ENCODE measurements around the gene USP9X. TPM values are rescaled to one million over a fixed set of nuclear protein-coding genes. Genes with fewer than 3 reads are reported as not detected.
"Not testable (repeated sequence)": the region's sequence is repeated elsewhere in the genome, so short reads cannot be mapped to it uniquely, and the experiment has no call there.

USP9X gene
- total RNA-seq, 1 donor from 2014 or later: 80.9 TPM

DNA sequence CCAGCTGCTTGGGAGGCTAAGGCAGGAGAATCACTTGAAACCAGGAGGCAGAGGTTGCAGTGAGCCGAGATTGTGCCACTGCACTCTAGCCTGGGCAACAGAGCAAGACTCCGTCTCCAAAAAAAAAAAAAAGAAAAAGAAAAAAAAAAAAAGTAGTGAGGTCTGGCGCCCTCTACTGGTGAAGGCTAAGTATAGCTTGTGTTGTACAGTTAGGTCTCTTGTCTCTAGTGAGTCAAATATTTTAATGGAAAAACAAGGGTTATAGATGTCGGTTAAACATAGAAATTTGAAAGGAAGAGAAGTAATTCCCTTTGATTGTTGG is 29.8 kb downstream of the USP9X start:
- DNase-seq (ENCODE audit: low spot score): not testable (repeated sequence)
- intact Hi-C loops (cut with DNase I): loop anchor here (5.0 to 10.0 kb wide), 3 partner anchors 170 to 463 kb away; no protein-coding TSS in a partner anchor

DNA sequence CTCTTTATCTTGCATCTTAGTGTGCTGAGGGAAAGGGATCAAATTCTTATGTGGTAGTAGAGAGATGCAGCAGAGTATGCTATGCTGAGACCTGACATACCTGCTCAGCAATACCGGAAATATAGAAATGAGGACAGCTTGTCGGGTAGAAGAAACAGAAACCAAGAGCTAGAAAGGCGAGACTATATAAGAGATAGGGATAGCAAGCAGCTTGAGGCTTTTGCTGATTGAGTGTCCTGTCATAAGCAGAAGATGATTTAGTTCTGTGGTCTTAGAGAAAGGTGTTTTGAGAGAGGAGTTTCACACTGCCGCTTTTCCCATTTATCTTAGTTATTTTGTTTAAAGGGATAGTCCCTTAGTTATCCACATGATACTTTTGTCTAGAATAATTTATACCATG is 31.7 kb downstream of the USP9X start:
- intact Hi-C loops (cut with DNase I): loop anchor here (5.0 to 10.0 kb wide), 3 partner anchors 172 to 465 kb away; no protein-coding TSS in a partner anchor
- DNase-seq (ENCODE audit: low spot score): no peak

DNA sequence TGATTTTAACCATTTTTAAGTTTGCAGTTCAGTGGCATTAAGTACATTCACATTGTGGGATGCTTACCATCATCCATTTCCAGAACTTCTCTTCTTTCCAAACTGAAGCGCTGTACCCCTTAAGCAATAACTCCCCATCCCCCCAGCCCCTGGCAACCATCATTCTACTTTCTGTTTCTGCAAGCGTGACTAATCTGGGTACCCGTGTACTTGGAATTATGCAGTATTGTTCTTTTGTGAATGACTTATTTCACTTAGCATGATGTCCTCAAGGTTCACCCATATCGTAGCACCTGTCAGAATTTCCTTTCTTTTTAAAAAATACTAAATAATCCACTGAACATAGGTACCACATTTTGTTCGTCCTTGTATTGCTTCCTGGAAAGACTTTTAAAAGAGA is 32.9 kb downstream of the USP9X start:
- intact Hi-C loops (cut with DNase I): loop anchor here (5.0 to 10.0 kb wide), 3 partner anchors 173 to 466 kb away; no protein-coding TSS in a partner anchor
- DNase-seq (ENCODE audit: low spot score): no peak

DNA sequence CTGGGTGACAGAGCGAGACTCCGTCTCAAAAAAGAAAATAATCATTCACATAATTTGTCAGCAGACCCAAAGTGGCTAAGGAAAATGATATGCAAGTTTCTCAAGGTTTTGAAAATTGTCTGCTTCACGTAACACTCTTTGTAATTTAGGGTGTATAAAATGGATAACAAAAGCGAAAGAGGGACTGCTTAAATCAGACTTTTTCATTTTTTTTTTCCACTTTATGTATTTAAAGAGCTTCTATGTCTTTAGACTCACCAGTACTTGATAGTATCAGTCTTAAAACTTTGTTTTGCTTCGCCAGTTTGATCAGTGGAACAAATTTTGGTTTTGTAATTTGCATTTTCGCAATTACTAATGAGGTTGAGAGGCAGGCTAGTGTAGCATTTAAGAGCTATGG is 34.6 kb downstream of the USP9X start:
- no peak for DNase-seq (ENCODE audit: low spot score)
- intact Hi-C loops (cut with DNase I): loop anchor here (5.0 to 10.0 kb wide), 3 partner anchors 175 to 468 kb away; no protein-coding TSS in a partner anchor

DNA sequence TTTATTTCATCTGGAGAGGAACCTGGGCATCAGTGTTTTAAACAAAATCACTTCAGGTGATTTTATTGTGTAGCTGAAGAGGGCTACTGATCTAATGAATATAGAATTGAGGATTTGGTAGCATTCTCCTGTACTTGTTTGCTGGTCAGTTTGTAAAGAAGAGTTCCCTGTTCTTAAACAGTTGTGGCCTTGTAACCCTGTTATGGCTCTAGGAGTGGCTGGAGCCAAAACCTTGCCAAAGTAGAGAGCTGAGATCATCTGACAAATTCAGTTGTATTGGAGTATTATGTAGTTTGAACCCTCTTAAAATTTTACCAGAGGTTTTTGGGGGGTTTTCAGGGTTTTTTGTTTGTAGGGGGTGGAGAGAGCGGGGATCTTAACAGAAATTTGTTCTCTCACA is 36.5 kb downstream of the USP9X start:
- DNase-seq (ENCODE audit: low spot score): no peak
- intact Hi-C loops (cut with DNase I): no loop called here

DNA sequence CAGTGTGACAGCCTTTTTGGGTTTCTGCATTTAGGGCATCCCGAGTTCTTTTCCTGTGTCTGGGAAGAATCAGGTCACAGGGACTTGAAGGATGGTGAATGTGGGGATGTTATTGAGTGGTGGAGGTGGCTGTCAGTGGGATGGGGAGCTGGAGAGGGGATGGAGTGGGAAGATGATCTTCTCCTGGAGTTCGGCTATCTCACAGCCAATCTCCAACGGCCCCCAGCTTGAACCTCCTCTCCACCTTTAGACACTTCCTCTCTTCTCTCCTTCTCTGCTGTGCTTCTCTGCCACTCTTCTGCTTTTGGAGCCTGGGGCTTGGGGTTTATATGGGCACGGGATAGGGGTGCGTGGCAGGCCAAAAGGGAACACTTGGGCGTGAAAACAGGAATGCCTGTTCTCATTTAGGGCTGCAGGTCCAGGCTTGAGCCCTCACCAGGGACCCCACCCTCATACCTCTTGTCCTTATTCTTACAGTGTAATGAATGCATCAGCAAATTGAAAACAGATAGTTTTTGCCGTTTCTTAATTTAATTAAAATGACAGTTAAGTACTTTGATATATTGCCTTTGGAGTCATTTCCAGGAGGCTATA is 37.5 kb downstream of the USP9X start:
- DNase-seq (ENCODE audit: low spot score): no peak
- intact Hi-C loops (cut with DNase I): no loop called here

DNA sequence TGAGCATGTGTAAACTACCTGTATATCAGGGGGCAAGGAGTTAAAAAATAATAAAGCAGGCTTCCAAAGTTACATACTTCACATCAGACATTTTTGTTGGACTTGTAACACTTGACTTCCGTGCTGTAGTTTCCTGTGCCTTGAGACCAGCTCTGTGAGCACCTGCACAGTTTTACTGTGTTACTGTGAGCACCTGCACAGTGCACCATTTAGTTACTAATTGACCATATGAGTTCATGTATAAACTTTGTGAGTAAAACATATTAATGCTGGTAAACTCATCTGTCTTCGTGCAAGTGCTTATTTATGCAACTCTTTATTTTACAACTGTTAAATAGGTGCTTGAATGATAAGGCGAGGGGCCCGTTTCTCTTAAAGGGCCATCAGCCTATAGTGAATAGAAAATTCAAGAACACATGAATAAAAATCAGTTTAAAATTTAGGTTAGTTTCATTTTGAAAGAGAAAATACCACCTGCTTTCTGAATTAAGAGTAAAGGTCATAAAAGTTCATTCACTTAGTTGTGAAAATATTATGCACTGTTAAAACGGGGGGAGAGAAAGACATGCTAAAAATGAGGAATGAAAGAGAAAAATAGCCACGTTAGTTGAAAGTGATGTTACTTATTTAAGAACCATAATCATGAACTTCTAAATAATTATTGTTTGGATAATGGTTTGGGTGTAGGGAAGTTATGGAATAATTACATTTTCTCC is 42.4 kb downstream of the USP9X start:
- DNase-seq (ENCODE audit: low spot score): no peak
- intact Hi-C loops (cut with DNase I): no loop called here

DNA sequence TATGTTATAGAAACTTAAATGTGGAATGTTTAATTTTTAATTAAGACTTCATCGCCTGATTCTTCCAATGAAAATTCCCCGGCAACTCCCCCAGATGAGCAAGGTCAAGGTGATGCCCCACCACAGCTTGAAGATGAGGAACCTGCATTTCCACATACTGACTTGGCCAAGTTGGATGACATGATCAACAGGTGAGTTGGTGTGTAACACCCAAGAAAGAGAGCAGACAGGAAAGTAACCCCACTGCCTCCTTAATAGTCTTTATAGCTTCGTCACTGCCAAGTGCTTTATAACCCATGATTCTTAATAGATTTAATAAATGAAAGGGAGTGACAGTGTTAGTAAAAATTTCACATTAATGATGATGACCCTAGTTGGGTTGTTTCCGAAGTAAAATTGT is 43.7 kb downstream of the USP9X start:
- intact Hi-C loops (cut with DNase I): no loop called here
- DNase-seq (ENCODE audit: low spot score): no peak

DNA sequence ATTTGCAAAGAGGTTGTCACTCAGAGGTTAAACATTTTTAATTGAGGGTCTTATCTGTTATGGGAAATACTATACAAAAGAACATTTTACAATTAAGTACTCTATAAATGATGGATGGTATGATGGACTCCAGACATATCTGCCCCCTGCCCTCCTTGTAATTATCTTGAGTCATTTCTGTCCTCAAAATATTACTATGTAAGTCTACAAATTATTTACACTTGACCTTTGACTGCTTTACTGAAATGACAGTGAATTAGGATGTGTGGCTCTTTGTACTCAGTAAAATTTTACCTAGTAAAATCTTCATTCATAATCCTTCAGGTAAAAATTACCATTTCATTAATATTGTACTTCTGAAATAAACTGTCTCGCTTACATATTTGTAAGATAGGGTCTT is 46.5 kb downstream of the USP9X start:
- intact Hi-C loops (cut with DNase I): no loop called here
- DNase-seq (ENCODE audit: low spot score): no peak

DNA sequence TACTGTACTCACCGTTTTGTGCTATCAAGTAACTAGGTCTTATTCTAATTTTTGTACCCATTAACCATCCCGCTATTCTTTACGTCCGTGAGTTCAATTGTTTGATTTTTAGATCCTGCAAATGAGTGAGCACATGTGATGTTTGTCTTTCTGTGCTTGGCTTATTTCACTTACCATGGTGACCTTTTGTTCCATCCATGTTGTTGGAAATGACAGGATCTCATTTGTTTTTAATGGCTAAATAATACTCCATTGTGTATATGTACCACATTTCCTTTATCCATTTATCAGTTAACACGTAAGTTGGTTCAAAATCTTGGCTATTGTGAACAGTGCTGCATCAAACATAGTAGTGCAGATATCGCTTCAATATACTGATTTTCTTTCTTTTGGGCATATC is 48.3 kb downstream of the USP9X start:
- DNase-seq (ENCODE audit: low spot score): no peak
- intact Hi-C loops (cut with DNase I): no loop called here

DNA sequence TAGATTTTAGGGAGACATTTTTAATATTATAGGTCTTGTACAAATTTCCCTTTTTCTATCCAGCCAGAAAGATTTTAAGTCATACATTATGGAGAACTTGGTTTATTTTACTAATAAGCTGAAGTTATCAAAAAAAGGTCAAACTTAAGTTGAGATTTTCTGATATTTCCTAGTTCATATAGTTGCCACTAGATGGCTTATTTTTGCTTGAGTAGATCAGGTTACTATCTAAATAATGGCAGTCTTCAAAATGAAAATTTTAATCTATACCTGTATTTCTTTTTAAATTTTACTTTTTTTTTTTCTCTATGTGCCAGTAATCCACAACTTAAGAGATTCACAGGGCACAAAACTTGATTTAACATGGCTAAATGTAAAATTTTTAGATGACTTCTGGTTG is 52.3 kb downstream of the USP9X start:
- intact Hi-C loops (cut with DNase I): no loop called here
- DNase-seq (ENCODE audit: low spot score): no peak

DNA sequence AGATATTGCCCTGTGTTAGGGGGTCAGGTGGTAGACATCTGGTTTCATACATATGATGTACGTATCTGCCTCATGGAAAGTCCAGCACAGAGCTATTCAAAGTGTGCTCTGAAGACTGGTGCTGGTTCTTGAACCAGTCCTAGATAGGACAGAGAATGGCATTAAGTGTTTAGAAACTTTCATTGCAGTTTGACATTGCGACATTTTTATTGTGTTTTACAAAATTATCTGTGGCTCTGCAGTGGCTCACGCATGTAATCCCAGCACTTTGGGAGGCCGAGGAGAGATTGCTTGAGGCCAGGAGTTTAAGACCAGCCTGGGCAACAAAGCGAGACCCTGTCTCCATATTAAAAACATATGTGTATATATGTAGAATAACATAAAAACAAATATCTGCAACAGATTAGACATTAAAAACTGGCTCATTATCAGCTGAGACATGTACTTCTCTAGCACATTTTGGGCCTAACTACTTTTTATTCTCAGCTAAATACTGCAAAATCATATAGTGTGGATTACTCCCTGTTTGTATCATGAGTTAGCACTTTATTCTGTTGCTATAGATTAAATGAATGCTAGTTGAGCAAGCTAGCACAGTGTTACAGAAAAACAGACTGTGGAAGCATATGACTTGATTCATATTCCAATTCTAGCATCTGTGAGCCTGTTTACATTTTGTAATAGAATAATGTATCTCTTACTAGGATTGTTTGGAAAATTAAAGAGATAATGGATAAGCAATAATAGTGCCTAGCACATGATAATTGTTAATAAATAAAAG is 57.1 kb downstream of the USP9X start:
- DNase-seq (ENCODE audit: low spot score): no peak
- intact Hi-C loops (cut with DNase I): no loop called here

DNA sequence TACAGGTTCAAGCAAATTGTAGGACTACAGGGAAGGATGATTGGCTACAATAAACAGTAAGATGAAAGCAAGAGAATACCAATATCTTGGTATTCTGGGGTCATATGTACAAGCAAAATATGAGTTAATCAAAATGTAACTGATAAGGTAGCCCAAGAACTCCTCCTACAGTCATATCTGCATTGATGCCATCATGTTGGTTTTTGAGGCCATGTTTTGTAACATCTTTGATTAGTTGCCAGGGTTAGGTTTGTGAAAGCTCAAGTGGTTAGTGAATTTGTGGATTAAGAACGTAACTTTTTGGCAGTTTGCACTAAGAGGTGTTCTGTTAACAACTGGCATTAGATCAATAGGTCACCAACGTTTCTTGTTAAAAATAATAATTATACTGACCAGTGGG is 59.6 kb downstream of the USP9X start:
- intact Hi-C loops (cut with DNase I): no loop called here
- no peak for DNase-seq (ENCODE audit: low spot score)

DNA sequence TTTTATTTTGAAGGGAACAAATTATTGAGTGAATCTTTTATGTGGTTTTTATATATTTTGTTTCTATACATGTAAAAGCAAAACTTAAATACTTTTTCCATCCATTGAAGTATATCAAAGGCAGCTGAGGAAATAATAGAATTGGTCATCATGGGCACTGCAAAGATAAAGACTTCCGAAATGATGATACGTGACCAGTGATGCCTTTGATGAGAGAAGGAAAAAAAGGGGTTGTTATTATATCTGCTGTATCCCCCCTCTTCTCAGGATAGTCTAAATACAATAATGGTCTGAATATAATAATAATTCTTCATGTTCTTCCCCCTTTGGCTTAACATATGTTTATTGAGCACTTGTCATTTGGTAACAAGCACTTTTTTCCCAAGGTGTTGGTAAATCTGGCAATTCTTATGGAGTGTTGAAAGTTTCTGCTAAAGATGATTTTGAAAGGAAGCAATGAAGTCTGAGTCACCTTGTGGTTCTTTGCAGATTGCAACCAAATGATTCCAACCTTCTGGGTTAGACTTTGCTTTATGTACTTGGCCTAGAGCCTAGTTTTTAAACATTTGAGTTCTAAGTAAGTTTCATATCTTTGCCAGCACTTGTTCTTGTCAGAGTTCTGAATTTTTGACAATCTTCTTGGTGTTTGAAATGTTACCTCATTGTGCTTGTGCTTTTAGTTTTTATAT is 60.8 kb downstream of the USP9X start:
- intact Hi-C loops (cut with DNase I): no loop called here
- DNase-seq (ENCODE audit: low spot score): no peak

DNA sequence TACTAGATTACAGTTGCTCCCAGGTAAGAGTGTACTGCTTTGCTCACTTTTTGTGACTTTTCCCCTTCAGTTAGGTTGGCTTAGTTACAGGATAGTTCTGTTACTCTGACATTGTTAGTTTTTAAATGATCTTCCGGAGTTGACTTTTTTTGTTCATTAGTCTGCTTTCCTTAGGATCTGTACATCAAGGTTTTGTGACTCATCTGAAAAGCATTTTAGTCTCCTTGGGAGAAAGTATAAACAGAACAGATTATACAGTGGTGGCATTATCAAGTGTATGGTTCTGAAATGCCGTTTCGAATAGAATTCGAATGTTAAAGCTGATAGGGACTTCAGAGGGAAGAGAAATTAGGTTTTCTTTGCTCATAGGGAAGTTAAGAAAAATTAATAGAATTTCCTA is 63.3 kb downstream of the USP9X start:
- DNase-seq (ENCODE audit: low spot score): no peak
- intact Hi-C loops (cut with DNase I): no loop called here

DNA sequence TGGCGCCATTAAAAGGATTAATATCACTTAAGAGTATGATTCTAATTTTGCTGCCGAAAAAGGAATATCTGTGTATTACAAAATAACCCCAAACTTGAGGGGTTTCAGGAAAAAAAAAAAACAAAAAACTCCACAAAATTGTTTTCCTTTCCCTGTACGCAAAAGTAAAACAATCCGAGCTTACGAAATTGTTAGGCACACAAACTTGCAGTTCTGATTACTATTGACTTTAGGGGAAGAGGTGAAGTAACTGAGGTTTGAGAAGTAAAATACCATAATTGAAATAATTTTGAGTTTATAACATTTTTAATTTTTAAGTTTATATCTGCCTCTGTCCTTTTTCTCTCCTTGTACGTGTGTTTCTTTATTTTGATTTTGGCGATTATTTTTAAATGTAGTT is 64.8 kb downstream of the USP9X start:
- intact Hi-C loops (cut with DNase I): no loop called here
- no peak for DNase-seq (ENCODE audit: low spot score)

DNA sequence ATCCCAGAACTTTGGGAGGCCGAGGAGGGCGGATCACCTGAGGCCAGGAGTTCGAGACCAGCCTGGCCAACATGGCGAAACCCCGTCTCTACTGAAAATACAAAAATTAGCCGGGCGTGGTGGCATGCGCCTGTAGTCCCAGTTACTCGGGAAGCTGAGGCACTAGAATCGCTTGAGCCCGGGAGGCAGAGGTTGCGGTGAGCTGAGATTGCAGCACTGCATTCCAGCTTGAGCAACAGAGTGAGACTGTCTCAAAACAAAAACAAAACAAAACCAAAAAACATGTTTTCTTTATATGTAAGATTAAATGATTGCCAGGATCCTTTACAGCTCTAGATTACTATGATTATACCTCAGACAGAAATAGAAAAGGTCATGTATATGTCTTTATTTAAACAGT is 66.5 kb downstream of the USP9X start:
- DNase-seq (ENCODE audit: low spot score); intact Hi-C loops (cut with DNase I): not testable (repeated sequence)

DNA sequence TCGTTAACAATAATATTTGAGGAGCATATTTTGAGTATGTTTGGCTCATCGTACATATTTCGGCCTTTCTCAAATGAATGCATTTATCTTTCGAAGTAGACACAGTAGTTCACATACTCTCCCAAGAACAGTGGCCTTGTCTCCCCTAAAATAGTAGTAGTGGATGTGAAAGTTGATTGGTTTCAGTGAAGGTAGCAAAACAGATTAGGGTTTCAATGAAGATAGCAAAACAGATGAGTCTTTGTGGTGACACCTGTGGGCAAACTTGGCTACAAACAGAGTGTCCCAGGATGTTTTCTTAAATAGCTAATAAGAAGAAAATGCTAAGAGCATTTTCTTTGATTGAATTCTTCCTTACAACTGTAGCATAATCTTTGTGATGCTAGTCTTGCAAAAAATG is 67.0 kb downstream of the USP9X start:
- intact Hi-C loops (cut with DNase I): no loop called here
- no peak for DNase-seq (ENCODE audit: low spot score)

DNA sequence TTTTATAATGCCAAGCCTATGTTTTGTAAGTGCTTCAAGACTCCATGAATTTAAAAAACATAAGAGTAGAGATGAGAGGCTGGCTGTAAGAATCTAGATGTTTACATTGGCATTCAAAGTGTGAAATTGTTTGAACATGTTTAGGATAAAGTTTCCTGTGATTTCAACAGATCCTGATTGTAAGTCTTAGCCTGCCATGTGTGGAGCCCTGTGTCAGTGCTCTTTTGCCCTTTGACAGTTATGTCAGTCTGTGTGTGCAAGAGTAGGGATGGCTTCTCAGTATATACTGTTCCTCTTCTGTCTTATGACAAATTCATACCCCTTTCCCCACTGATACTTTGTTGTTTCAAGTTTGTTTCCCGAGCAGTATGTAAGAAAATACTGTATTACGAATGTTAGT is 68.2 kb downstream of the USP9X start:
- intact Hi-C loops (cut with DNase I): no loop called here
- no peak for DNase-seq (ENCODE audit: low spot score)

DNA sequence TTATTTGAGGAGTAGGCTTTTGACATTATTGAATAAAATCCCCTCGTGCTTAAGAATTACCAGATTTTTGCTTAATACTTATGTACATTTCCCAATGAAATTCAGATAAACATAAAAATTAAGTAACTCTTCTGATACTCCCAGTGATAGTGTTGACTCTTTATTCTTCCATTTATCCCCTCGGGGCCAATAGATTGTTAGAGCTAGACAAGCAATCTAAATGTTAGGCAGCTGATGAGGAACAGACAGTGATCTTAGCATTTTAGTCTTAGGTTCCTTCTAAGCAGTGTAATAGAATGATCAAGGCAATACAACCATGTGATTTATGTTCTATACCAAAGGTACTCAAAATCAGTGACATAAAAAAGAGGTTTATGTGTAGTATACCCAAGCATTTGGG is 68.7 kb downstream of the USP9X start:
- no peak for DNase-seq (ENCODE audit: low spot score)
- intact Hi-C loops (cut with DNase I): no loop called here
